C4-2B (cell line): Measurements from ENCODE around the gene GJA4.

Experiments
- CTCF ChIP-seq: fragments of 450-650 bp; conservative IDR thresholded peaks from 2 replicates; pipeline ENCODE4 v1.5.1; 2017; ENCODE audit warnings: mild to moderate bottlenecking
- ZFX ChIP-seq: fragments of 450-650 bp; IDR thresholded peaks from 2 replicates; pipeline ENCODE4 v1.6.1; 2017

GRCh38 chr1:34743775-34744174 is 49.0 kb upstream of the GJA4 start:
- TF ChIP-seq CTCF (no peak), ZFX (no peak)
